ENCODE measurements around the gene RFPL3.
"Not testable (repeated sequence)": the region's sequence is repeated elsewhere in the genome, so short reads cannot be mapped to it uniquely, and the experiment has no call there.

The RFPL3 gene

DNA sequence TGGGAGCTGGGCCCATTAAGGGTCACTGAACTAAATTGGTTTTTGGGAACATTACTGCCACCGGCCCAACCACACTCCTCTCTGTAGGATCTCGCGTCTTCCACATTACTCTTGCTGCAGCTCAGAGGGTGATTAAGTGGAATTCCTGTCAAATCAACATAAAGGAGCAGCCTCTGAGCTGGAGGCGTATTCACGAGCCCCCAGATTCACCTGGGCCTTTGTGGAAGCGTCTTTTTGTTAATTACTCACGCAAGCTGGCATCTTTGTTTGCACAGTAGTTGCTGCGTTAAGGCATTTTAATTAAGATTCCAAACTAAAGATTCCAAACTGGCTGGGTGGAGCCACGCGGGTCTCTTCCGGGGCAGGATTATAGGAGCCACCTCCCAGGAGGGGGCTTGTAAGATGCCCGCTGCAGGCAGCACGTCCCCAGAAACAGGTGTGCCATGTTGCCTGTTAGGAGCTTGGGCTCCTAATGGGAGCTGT is 21.5 kb upstream of the RFPL3 start:
- Histone ChIP-seq H3K4me1 (ENCODE audit: control insufficient read depth, insufficient read depth, low read length, poor library complexity, severe bottlenecking) (no peaks in the 10 kb centered on the region), H3K9me3 (ENCODE audit: control insufficient read depth, low read length) (no peaks in the 10 kb centered on the region), H3K36me3 (ENCODE audit: control insufficient read depth, insufficient read depth, low read length) (no peaks in the 10 kb centered on the region), H3K27me3 (replicated peaks; ENCODE audit: control insufficient read depth, insufficient read depth, low read length, poor library complexity, severe bottlenecking) (peaks cover 3% of the 10 kb centered on the region), H3K4me3 (ENCODE audit: insufficient read depth, low read depth, low read length, poor library complexity, severe bottlenecking) (no peak overlapping the region), H3K27ac (ENCODE audit: insufficient read depth, low read length, poor library complexity, severe bottlenecking) (no peak overlapping the region)
- no peak for DNase-seq

DNA sequence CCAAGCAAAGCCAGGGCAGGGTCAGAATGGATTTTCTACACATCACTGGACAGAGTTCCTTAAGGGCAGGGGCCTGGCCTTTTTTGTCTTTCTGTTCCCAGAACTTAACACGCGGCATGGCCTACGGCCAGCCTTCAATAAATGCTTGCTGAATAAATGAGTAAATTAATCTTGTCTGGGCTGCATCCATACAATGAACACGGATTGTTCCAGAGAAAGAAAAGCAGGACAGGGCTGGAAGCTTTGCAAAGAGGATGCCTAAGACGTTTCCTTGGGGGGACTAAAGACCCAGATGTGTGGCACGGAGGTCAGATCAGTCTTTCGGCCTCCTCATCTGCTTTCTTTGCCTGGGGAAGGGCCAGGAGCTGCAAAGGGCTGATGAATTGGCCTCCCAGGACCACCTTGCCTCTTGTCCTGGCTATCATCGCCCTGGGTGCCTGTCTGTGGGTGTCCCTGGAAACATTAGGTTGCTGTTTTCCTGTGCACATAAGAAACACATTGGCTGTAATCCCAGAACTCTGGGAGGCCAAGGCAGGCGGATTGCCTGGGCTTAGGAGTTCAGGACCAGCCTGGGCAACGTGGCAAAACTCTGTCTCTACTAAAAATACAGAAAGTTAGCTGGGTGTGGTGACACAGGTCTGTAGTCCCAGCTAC is 20.8 kb upstream of the RFPL3 start:
- no peaks in the 10 kb centered on the region for H3K9me3 ChIP-seq (ENCODE audit: control insufficient read depth, low read length)
- no peak overlapping the region for H3K4me3 ChIP-seq (ENCODE audit: insufficient read depth, low read depth, low read length, poor library complexity, severe bottlenecking)
- no peaks in the 10 kb centered on the region for H3K4me1 ChIP-seq (ENCODE audit: control insufficient read depth, insufficient read depth, low read length, poor library complexity, severe bottlenecking)
- peaks cover 3% of the 10 kb centered on the region for H3K27me3 ChIP-seq (replicated peaks; ENCODE audit: control insufficient read depth, insufficient read depth, low read length, poor library complexity, severe bottlenecking)
- H3K27ac ChIP-seq (ENCODE audit: insufficient read depth, low read length, poor library complexity, severe bottlenecking) = no peak overlapping the region
- no peaks in the 10 kb centered on the region for H3K36me3 ChIP-seq (ENCODE audit: control insufficient read depth, insufficient read depth, low read length)
- DNase-seq = no peak

DNA sequence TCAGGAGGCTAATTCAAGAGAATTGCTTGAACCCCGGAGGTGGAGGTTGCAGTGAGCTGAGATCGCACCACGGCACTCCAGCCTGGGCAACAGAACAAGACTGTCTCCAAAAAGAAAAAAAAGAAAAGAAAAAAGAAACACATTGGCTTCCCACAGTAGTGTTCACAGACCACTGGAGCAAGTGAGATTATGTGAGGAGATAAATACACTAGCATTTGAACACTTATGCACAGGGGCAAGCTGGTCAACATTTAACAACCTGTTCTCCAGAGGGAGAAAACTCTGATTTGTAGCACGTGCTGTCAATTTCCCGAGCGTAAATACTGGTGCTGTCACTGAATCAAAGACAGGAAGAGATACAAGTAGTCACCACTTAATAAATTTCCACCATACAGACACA is 20.2 kb upstream of the RFPL3 start:
- not testable (repeated sequence) for H3K9me3 ChIP-seq (ENCODE audit: control insufficient read depth, low read length); H3K27ac ChIP-seq (ENCODE audit: insufficient read depth, low read length, poor library complexity, severe bottlenecking); H3K27me3 ChIP-seq (replicated peaks; ENCODE audit: control insufficient read depth, insufficient read depth, low read length, poor library complexity, severe bottlenecking); H3K4me3 ChIP-seq (ENCODE audit: insufficient read depth, low read depth, low read length, poor library complexity, severe bottlenecking); DNase-seq; H3K36me3 ChIP-seq (ENCODE audit: control insufficient read depth, insufficient read depth, low read length); H3K4me1 ChIP-seq (ENCODE audit: control insufficient read depth, insufficient read depth, low read length, poor library complexity, severe bottlenecking)

DNA sequence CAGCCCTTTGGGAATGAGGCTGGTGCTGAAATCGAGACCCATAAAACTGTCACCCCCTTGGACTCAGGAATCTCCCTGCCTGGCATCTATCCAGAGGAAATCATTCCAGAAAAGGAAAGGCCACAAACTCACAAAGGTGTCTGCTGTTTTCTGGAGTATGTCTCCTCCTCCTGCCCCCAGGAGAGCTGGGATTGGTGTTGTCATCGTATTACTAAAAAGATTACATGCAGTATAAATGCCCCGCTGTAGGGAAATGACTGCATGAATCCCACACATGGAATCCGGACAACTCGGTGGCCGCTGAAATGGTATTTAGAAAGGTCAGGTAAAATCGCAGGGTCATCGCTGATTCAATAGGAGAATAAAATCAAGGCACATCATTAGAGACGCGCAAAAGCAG is 18.9 kb upstream of the RFPL3 start:
- no peaks in the 10 kb centered on the region for H3K27me3 ChIP-seq (replicated peaks; ENCODE audit: control insufficient read depth, insufficient read depth, low read length, poor library complexity, severe bottlenecking)
- no peak overlapping the region for H3K4me3 ChIP-seq (ENCODE audit: insufficient read depth, low read depth, low read length, poor library complexity, severe bottlenecking)
- no peak overlapping the region for H3K27ac ChIP-seq (ENCODE audit: insufficient read depth, low read length, poor library complexity, severe bottlenecking)
- no peaks in the 10 kb centered on the region for H3K9me3 ChIP-seq (ENCODE audit: control insufficient read depth, low read length)
- no peaks in the 10 kb centered on the region for H3K36me3 ChIP-seq (ENCODE audit: control insufficient read depth, insufficient read depth, low read length)
- DNase-seq = no peak
- H3K4me1 ChIP-seq (ENCODE audit: control insufficient read depth, insufficient read depth, low read length, poor library complexity, severe bottlenecking) = no peaks in the 10 kb centered on the region

DNA sequence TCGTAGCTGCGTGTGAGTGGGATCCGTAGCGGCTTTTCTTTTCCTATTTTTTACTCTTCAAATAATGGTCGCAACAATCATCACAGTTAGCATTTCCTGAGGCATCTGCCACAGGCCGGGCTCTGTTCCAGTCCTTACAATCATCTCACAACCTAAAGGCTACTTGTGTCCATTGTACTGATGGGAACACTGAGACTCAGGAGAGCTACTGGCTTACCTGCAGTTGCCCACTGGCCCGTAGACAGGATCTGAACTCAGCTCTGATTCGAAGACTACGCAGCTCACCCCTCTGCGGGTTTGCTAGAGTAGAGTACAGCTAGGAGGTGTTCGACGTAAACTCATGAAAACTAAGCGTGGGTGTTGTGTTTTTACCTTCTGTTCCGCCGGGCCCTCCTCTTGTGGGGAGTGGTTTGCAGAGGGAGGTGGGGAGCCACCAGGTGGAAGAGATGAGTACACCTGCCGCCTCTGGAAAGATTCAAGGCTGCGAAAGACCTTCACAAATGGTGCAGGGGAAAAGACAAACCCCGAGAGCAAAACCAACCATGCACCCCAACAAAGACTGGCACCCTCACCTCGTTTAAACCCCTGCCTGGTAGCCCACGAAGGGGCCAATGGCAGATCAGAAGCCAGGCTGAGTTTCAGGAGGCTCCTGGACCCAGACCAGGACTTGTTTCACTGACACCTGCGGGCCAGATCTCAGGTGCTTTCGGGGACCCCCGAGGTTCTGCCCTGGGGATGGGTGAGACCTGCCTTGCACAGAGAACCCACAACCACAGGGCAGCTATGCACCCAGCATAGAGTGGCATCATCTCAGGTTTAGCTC is 18.3 kb upstream of the RFPL3 start:
- no peak for DNase-seq
- H3K4me1 ChIP-seq (ENCODE audit: control insufficient read depth, insufficient read depth, low read length, poor library complexity, severe bottlenecking) = no peaks in the 10 kb centered on the region
- no peak overlapping the region for H3K27ac ChIP-seq (ENCODE audit: insufficient read depth, low read length, poor library complexity, severe bottlenecking)
- H3K9me3 ChIP-seq (ENCODE audit: control insufficient read depth, low read length) = no peaks in the 10 kb centered on the region
- no peak overlapping the region for H3K4me3 ChIP-seq (ENCODE audit: insufficient read depth, low read depth, low read length, poor library complexity, severe bottlenecking)
- H3K27me3 ChIP-seq (replicated peaks; ENCODE audit: control insufficient read depth, insufficient read depth, low read length, poor library complexity, severe bottlenecking) = no peaks in the 10 kb centered on the region
- H3K36me3 ChIP-seq (ENCODE audit: control insufficient read depth, insufficient read depth, low read length) = no peaks in the 10 kb centered on the region

DNA sequence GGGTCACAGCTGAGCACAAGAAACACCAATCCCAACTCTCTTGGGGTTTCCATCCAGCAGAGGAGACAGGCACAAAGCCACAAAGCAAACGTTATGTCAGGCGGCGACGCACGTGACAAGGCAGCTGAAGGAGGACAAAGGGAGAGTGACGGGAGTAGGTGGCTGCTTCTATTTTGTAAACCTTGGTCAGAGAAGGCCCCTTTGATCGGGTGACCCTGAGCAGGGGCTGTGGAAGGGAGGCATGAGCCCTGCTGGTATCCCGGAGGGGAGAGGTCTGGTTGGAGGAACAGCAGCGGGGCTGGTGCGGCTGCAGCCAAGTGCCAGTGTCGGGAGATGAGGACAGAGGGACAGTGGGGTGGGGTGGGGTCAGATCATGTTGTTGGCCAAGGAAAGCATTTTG is 17.3 kb upstream of the RFPL3 start:
- Histone ChIP-seq H3K36me3 (ENCODE audit: control insufficient read depth, insufficient read depth, low read length) (no peaks in the 10 kb centered on the region), H3K4me3 (ENCODE audit: insufficient read depth, low read depth, low read length, poor library complexity, severe bottlenecking) (no peak overlapping the region), H3K27ac (ENCODE audit: insufficient read depth, low read length, poor library complexity, severe bottlenecking) (no peak overlapping the region), H3K27me3 (replicated peaks; ENCODE audit: control insufficient read depth, insufficient read depth, low read length, poor library complexity, severe bottlenecking) (no peaks in the 10 kb centered on the region), H3K9me3 (ENCODE audit: control insufficient read depth, low read length) (no peaks in the 10 kb centered on the region), H3K4me1 (ENCODE audit: control insufficient read depth, insufficient read depth, low read length, poor library complexity, severe bottlenecking) (no peaks in the 10 kb centered on the region)
- DNase-seq = no peak

DNA sequence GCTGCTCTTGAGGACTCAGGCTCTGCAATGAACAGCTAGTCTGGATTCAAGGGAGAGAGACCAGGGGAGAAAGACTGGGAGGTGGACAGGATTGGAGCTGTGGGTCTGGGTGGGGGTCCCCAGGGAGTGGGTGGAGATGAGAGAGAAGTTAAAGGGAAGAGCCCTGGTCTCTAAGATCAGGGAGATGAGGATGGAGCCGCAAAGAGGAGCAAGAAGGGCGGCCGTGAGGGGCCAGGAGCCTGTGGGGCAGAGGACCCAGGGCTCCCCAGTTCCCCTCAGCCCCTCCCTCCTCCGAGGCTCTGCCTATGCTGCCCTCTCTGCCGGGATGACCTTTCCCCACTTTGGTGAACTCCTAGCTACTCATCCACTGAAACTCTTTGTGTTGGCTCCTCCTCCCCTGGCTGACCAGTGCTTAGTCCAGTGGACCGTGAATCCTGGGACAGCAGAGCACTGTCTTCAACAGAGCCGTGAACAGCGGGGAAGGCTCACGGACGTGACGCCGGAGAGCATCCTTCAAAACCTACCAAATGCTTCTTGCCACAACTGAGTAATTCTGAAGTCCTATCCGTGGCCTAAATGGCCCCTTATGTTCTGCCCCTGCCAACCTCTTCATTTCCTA is 16.4 kb upstream of the RFPL3 start:
- H3K27me3 ChIP-seq (replicated peaks; ENCODE audit: control insufficient read depth, insufficient read depth, low read length, poor library complexity, severe bottlenecking) = no peaks in the 10 kb centered on the region
- H3K36me3 ChIP-seq (ENCODE audit: control insufficient read depth, insufficient read depth, low read length) = no peaks in the 10 kb centered on the region
- H3K4me1 ChIP-seq (ENCODE audit: control insufficient read depth, insufficient read depth, low read length, poor library complexity, severe bottlenecking) = no peaks in the 10 kb centered on the region
- no peak for DNase-seq
- no peak overlapping the region for H3K27ac ChIP-seq (ENCODE audit: insufficient read depth, low read length, poor library complexity, severe bottlenecking)
- no peak overlapping the region for H3K4me3 ChIP-seq (ENCODE audit: insufficient read depth, low read depth, low read length, poor library complexity, severe bottlenecking)
- no peaks in the 10 kb centered on the region for H3K9me3 ChIP-seq (ENCODE audit: control insufficient read depth, low read length)

DNA sequence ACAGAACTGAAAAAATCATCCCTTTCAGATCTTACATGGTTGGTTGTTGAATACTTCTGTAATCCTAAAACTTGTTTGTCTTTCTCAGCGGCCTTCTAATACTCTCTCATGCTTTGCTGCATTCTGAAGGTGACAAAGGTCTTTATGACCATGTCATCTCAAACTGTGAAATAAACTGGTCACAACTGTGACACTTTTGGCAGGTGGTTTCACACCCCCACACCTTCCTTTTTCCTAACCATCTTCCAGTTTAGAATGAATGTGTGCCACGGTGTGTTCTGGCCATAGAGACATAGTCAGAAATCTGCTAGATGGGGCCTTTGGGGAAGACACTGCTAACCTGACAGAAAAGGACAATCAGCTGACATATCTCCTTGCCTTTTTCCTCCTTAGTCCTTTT is 14.7 kb upstream of the RFPL3 start:
- H3K36me3 ChIP-seq (ENCODE audit: control insufficient read depth, insufficient read depth, low read length) = no peaks in the 10 kb centered on the region

DNA sequence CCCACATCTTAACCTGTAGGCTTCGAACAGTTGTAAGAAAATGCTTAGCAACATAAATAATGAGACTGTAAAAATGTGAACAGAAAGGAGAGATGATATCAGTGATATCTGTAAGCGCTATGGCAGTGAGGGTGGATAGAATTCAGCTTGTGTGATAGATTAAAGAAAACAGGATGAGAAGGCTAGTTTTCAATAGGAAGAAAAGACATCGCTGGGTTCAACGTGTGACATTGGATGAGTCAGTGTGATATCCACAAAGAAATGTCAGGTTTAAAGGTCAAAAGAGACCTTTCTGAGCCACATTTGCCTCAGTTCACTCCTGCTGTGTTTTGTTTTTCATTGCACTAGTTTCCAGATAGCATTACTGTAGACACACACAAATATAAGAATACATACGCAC is 13.7 kb upstream of the RFPL3 start:
- Histone ChIP-seq H3K4me1 (ENCODE audit: control insufficient read depth, insufficient read depth, low read length, poor library complexity, severe bottlenecking) (no peaks in the 10 kb centered on the region), H3K27me3 (replicated peaks; ENCODE audit: control insufficient read depth, insufficient read depth, low read length, poor library complexity, severe bottlenecking) (no peaks in the 10 kb centered on the region), H3K27ac (ENCODE audit: insufficient read depth, low read length, poor library complexity, severe bottlenecking) (no peak overlapping the region), H3K9me3 (ENCODE audit: control insufficient read depth, low read length) (no peaks in the 10 kb centered on the region), H3K36me3 (ENCODE audit: control insufficient read depth, insufficient read depth, low read length) (no peaks in the 10 kb centered on the region), H3K4me3 (ENCODE audit: insufficient read depth, low read depth, low read length, poor library complexity, severe bottlenecking) (no peak overlapping the region)
- DNase-seq = no peak

More for the DNA sequence above, 14.7 kb upstream of the RFPL3 start:
- Histone ChIP-seq H3K9me3 (ENCODE audit: control insufficient read depth, low read length) (no peaks in the 10 kb centered on the region), H3K27ac (ENCODE audit: insufficient read depth, low read length, poor library complexity, severe bottlenecking) (no peak overlapping the region), H3K27me3 (replicated peaks; ENCODE audit: control insufficient read depth, insufficient read depth, low read length, poor library complexity, severe bottlenecking) (no peaks in the 10 kb centered on the region), H3K4me1 (ENCODE audit: control insufficient read depth, insufficient read depth, low read length, poor library complexity, severe bottlenecking) (no peaks in the 10 kb centered on the region), H3K4me3 (ENCODE audit: insufficient read depth, low read depth, low read length, poor library complexity, severe bottlenecking) (no peak overlapping the region)
- no peak for DNase-seq

DNA sequence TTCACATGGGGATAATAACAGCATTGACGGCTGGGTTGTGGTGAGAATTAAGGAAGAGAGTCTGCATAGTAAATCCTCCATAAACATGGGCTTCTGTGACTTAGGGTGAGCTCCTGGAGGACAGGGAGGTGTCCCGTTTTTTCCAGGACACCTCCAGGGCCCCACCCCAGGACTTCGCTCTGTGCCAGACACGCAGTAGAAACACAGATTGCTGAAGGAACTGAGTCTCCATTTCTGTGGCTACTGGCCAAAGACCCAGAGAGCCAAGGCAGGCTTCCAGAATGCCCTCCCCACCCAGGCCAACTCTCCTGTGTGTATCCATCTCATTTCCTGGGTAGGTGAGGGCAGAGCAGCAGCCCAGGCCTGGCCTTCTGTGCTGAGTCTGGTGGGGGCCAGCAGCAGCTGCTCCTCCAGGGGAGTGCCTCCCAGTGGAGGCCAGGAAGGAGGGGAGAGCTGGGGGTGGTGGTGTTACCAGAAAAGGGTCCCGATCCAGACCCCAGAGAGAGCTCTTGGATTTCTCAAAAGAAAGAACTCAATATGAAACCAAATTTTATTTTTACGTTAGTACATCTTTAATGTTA is 9.5 kb upstream of the RFPL3 start:
- no peaks in the 10 kb centered on the region for H3K4me1 ChIP-seq (ENCODE audit: control insufficient read depth, insufficient read depth, low read length, poor library complexity, severe bottlenecking)
- H3K9me3 ChIP-seq (ENCODE audit: control insufficient read depth, low read length) = no peaks in the 10 kb centered on the region
- H3K36me3 ChIP-seq (ENCODE audit: control insufficient read depth, insufficient read depth, low read length) = no peaks in the 10 kb centered on the region
- no peaks in the 10 kb centered on the region for H3K27me3 ChIP-seq (replicated peaks; ENCODE audit: control insufficient read depth, insufficient read depth, low read length, poor library complexity, severe bottlenecking)
- H3K4me3 ChIP-seq (ENCODE audit: insufficient read depth, low read depth, low read length, poor library complexity, severe bottlenecking) = no peak overlapping the region
- DNase-seq = no peak
- no peak overlapping the region for H3K27ac ChIP-seq (ENCODE audit: insufficient read depth, low read length, poor library complexity, severe bottlenecking)

Data from effector memory CD4-positive, alpha-beta T cell (primary cell).